ENCODE data around the gene LARP4B.

LARP4B gene

DNA sequence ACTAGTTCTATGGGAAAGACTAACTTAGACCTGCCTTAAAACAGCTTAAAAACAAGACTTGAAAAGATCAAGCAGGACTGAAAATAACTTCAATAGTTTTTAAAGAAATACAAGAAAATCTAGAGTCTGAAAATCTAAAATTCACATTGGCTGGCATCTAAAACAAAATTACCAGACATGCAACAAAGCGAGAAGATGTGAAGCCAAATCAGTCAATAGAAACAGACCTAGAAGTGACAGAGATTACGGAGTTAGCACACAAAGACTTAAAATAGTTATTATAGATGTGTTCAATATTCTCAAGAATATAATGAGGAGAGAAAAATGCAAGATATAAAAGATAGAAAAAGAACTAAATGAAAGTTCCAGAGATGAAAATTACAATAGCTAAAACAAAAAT, 163.7 kb downstream of the LARP4B start:
- DNase-seq (ENCODE audit: low spot score), result no peak

DNA sequence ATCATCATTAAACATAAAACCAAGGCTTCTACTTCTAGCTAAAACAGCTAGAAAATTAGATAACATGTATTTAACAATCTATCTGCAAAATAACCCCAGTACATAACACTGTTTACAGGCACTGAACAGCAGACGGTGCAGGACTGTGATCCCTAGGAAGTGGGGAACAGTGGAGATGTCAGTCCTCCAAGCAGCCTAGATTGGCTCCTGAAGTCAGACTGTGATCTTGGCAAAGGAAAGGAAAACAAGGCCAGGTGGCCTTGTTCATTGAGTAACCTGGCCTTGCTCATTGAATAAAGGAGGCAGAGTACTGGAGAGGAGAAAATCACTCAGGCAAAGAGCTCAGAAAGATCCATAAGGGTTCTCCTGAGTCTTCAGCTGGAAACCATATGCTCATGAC, 164.3 kb downstream of the LARP4B start:
- DNase-seq (ENCODE audit: low spot score), result no peak

DNA sequence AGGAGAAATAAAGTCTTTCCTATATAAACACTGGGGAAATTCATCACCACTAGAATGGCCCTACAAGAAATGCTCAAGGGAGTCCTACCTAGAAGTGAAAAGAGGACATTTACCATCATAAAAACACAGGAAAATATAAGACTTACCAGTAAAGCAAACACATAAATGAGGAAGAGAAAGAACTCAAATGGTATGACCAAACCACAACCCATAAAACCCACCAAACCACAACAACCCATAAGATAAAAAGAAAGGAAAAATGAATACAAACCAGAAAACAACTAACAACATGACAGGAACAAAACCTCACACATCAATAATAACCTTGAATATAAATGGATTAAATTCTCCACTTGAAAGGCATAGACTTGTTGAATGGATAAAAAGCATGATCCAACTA, 170.1 kb downstream of the LARP4B start:
- DNase-seq (ENCODE audit: low spot score), result no peak

- no peak for DNase-seq (ENCODE audit: low spot score)
These were observed 170.9 kb downstream of the LARP4B start for GRCh38 chr10:760622-761021.

- DNase-seq (ENCODE audit: low spot score), result no peak
These were observed 171.5 kb downstream of the LARP4B start for GRCh38 chr10:759898-760477.

Data from CD4-positive, alpha-beta T cell treated with Interleukin-2 at 100 ng/mL for 4 hours (primary cell).